GM13976 (cell line): ENCODE measurements around the gene ATG5.

Source experiments
- DNase-seq: peaks from one replicate; pipeline ENCODE4 v3.0.0; 2012; ENCODE audit warnings: low spot score
- in situ Hi-C: fragments of 300-500 bp; cut with MboI; formaldehyde crosslinking; loops from one replicate; pipeline ENCODE4 v1.12.0; 2022; ENCODE audit warnings: low sequenced_read_pairs, mixed read lengths, inconsistent platforms; ENCODE audit not compliant: unreplicated experiment
- TF ChIP-seq, protein P1 (sequence below): IDR thresholded peaks from 2 replicates; pipeline ENCODE4 v1.5.1; 2012; ENCODE audit warnings: borderline replicate concordance, mild to moderate bottlenecking; ENCODE audit not compliant: insufficient read depth; ENCODE audit errors: extremely low read depth, missing control alignments, control extremely low read depth

The ATG5 gene

DNA sequence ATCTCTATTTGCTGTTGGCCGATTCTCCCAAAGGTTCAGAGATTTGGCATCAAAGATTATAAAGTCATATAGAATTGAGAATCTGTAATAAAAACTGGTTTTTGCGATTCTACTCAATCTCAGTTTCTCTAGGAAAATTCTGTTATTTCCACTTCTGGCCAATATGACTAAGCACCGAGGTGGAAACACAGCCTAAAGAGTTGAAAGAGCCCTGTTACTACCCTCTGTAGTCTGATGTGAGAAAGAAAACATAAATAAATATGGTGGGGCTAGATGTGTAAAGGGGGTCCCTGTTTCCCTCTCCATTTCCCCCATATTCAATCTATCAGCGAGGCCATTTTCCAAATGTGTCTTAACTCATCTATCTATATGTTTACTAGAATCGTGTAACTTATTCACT lies 156.0 kb downstream of the ATG5 start:
- TF ChIP-seq, protein P1, sequence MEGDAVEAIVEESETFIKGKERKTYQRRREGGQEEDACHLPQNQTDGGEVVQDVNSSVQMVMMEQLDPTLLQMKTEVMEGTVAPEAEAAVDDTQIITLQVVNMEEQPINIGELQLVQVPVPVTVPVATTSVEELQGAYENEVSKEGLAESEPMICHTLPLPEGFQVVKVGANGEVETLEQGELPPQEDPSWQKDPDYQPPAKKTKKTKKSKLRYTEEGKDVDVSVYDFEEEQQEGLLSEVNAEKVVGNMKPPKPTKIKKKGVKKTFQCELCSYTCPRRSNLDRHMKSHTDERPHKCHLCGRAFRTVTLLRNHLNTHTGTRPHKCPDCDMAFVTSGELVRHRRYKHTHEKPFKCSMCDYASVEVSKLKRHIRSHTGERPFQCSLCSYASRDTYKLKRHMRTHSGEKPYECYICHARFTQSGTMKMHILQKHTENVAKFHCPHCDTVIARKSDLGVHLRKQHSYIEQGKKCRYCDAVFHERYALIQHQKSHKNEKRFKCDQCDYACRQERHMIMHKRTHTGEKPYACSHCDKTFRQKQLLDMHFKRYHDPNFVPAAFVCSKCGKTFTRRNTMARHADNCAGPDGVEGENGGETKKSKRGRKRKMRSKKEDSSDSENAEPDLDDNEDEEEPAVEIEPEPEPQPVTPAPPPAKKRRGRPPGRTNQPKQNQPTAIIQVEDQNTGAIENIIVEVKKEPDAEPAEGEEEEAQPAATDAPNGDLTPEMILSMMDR, result no peak
- in situ Hi-C loops, result loop anchor here (10.0 kb wide), 1 partner anchor 65 kb away; no protein-coding TSS in a partner anchor
- DNase-seq, result no peak

DNA sequence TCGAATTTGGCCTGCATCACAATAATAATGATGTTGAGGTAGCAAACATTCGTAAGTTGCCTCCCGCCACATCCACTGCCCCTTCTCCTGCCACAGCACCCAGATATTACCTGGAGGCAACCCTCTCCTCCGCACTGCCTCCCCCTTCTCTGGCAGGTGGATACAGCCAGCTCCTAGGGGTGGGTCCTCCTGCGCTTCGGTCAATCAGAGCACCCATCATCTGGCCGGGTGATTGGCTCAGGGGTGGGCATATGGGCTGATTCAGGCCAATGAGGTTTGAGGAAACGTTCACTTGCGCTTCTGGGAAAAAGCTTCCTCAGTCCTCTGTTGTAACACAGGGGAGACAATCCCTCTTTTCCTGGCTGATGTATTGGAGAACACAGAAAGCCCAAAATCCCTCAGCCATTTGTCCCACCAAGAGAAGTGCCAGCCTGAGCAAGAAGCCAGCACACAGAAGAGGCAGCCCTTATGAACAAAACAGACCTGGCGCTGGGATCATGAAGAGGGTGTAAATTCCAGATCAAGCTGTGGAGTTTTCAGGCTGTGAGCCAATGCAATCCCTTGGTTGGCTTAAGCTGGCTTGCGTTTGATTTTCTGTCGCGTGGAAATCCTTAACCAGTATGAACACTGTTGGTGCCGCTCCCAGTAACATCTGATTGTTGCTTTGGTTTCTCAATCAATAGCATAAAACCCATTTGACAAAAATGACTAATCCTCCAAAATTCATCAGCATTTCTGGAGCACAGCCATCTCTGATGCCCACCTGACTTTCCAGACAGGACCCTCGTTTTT lies 157.3 kb downstream of the ATG5 start:
- in situ Hi-C loops, result loop anchor here (10.0 kb wide), 1 partner anchor 63 kb away; no protein-coding TSS in a partner anchor
- DNase-seq, result no peak

DNA sequence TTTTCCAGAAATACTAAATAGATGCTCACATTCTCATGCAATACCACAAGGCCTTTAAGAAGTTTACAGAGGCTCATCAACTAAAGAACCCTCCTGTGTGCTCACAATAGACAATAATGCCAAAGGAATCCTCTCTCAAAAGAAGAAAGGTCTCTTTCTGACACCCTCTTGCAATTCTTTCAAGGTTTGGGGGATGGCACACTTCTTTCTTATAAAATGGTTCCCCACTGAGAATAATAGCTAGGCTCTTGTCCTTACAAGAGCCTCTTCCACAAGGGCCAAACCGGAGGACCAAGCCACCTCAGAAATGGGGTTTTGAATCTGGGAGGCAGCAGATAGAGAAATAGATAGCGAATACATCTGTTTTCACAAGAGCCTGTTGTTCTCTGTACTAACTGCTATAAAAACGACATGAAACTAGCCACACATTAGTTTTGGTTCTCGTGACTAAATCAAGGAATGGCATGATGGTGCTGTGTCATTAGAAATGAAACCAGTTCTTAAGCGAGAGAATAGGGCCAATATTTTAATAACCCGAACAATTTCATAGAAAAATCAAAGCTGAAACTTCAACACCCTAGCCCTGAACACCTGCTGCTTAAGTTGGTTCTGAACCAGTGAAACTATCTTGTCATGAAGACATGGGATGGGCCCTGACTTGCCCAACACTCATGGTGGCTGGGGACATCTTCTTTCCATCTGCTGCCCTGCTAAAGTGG lies 158.3 kb downstream of the ATG5 start:
- TF ChIP-seq, protein P1, result no peak
- in situ Hi-C loops, result loop anchor here (10.0 kb wide), 1 partner anchor 62 kb away; no protein-coding TSS in a partner anchor
- peak; percentile 45 for DNase-seq

More for the DNA sequence above, 157.3 kb downstream of the ATG5 start:
- TF ChIP-seq, protein P1, result no peak

DNA sequence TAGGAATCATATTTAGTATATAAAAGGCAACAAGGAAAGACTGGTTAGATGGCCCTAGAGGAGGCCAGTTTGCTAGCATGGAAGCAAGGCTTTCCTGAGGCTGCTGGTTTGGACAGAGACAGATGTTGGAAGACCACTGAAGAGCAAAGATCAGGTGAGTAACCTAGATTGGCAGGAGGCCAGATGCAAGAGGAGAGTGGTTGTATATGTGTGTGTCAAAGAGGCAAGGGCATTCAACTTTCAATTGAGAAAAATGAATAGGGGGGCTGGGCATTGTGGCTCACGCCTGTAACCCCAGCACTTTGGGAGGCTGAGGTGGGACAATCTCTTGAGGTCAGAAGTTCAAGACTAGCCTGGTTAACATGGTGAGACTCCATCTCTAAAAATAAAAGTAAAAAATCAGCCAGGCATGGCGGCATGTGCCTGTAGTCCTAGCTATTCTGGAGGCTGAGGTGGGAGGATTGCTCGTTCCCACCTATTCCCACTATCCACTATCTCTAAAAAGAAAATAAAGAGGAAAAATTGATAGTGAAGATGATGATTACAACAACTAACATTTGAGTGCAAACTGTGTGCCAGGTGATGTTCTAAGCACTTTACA lies 159.6 kb downstream of the ATG5 start:
- TF ChIP-seq, protein P1, result no peak
- in situ Hi-C loops, result loop anchor here (10.0 kb wide), 1 partner anchor 61 kb away; no protein-coding TSS in a partner anchor
- no peak for DNase-seq

- TF ChIP-seq, protein P1, result no peak
- DNase-seq, result peak; percentile 64
- in situ Hi-C loops, result loop anchor here (10.0 kb wide), 1 partner anchor 59 kb away; no protein-coding TSS in a partner anchor
Observed at GRCh38 chr6:106163966-106164877, 161.3 kb downstream of the ATG5 start.
